ENCODE measurements around the gene BRAF.
"Not testable (repeated sequence)": the region's sequence is repeated elsewhere in the genome, so short reads cannot be mapped to it uniquely, and the experiment has no call there.

The BRAF gene

GRCh38 chr7:140873434-140873833 is 51.3 kb downstream of the BRAF start:
- no peak for DNase-seq

GRCh38 chr7:140870003-140870402 is 54.7 kb downstream of the BRAF start:
- DNase-seq, result no peak

- no peak for DNase-seq
Observed at GRCh38 chr7:140869430-140869829, 55.3 kb downstream of the BRAF start.

- DNase-seq, result no peak
Observed at GRCh38 chr7:140867467-140868462, 57.0 kb downstream of the BRAF start.

- no peak for DNase-seq
Observed at GRCh38 chr7:140866926-140867325, 57.8 kb downstream of the BRAF start.

- no peak for DNase-seq
Observed at GRCh38 chr7:140864732-140865131, 60.0 kb downstream of the BRAF start.

GRCh38 chr7:140863867-140864266 is 60.9 kb downstream of the BRAF start:
- DNase-seq, result no peak

GRCh38 chr7:140863184-140863583 is 61.5 kb downstream of the BRAF start:
- no peak for DNase-seq

GRCh38 chr7:140857048-140857447 is 67.7 kb downstream of the BRAF start:
- DNase-seq, result no peak

- peak; percentile 42 for DNase-seq
Observed at GRCh38 chr7:140841166-140841715, 83.5 kb downstream of the BRAF start.

GRCh38 chr7:140831724-140832123 is 93.0 kb downstream of the BRAF start:
- no peak for DNase-seq

GRCh38 chr7:140829720-140830119 is 95.0 kb downstream of the BRAF start:
- DNase-seq, result no peak

- no peak for DNase-seq
Observed at GRCh38 chr7:140828741-140829140, 96.0 kb downstream of the BRAF start.

- DNase-seq, result not testable (repeated sequence)
Observed at GRCh38 chr7:140817383-140817782, 107.3 kb downstream of the BRAF start.

GRCh38 chr7:140810830-140811556 is 113.7 kb downstream of the BRAF start:
- DNase-seq, result peak; percentile 50

GRCh38 chr7:140810385-140810784 is 114.3 kb downstream of the BRAF start:
- DNase-seq, result no peak

- DNase-seq, result no peak
Observed at GRCh38 chr7:140778975-140779374, 145.8 kb downstream of the BRAF start.

GRCh38 chr7:140778568-140778967 is 146.2 kb downstream of the BRAF start:
- no peak for DNase-seq

GRCh38 chr7:140774371-140774770 is 150.4 kb downstream of the BRAF start:
- DNase-seq, result no peak

- DNase-seq, result no peak
Observed at GRCh38 chr7:140773104-140773503, 151.6 kb downstream of the BRAF start.

GRCh38 chr7:140771826-140772225 is 152.9 kb downstream of the BRAF start:
- DNase-seq, result no peak

GRCh38 chr7:140769852-140770251 is 154.9 kb downstream of the BRAF start:
- no peak for DNase-seq

- peak; percentile 28 for DNase-seq
Observed at GRCh38 chr7:140767418-140767817, 157.3 kb downstream of the BRAF start.

- not testable (repeated sequence) for DNase-seq
Observed at GRCh38 chr7:140765441-140765840, 159.3 kb downstream of the BRAF start.

Measured in MV-4-11 (cell line).